Measurements from ENCODE around the gene VPS33B. TPM values are rescaled to one million over a fixed set of nuclear protein-coding genes. Genes with fewer than 3 reads are reported as not detected.

The VPS33B gene
- total RNA-seq, 4 donors from 2014 or later, result 6.7 to 12.6 (median 8.1) TPM

DNA sequence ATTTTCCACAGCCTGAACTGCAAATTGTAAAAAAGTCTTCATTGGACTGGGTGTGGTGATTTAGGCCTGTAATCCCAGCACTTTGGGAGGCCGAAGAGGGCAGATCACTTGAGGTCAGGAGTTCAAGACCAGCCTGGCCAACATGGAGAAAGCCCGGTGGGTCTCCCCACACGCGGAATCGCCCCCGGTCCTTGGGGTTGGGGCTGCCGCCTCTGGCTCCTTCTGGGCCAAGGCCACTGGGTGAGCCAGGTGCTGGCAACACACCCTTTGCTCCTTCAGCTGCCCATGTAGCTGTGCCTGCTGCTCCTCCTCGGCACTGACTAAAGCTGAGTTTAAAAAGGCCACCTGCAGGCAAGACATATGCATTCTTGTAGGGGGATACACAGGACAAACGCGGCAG is 9.4 kb upstream of the VPS33B start:
- no peak overlapping the region for H3K27ac ChIP-seq
- intact Hi-C loops (cut with DNase I; ENCODE audit: low total_unique reads), result no loop called here

DNA sequence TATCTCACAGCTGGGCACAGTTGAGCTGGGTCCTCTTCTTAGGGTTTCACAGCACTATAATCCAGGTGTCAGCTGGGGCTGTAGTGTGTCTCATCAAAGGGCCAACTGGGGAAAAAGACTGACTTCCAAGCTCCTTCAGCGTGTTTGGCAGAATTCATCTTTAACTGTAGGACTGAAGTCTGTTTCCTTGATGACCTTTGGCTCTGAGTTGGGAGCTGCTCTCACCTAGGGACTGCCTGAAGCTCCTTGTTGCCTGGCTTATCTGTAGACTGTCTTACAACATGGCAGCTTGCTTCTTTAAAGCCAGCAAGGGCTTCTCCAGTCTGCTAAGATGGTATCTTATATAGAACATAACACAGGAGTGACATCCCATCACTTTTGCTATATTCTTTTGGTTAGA is 5.3 kb upstream of the VPS33B start:
- no peaks in the 10 kb centered on the region for H3K27me3 ChIP-seq
- no peaks in the 10 kb centered on the region for H3K4me1 ChIP-seq
- DNase-seq, result no peak
- H3K36me3 ChIP-seq, result no peaks in the 10 kb centered on the region
- H3K9me3 ChIP-seq, result no peaks in the 10 kb centered on the region
- no peak overlapping the region for H3K27ac ChIP-seq
- TF ChIP-seq POLR2A (IDR thresholded peaks at IDR 0.05), result no peak
- TF ChIP-seq, protein P1, sequence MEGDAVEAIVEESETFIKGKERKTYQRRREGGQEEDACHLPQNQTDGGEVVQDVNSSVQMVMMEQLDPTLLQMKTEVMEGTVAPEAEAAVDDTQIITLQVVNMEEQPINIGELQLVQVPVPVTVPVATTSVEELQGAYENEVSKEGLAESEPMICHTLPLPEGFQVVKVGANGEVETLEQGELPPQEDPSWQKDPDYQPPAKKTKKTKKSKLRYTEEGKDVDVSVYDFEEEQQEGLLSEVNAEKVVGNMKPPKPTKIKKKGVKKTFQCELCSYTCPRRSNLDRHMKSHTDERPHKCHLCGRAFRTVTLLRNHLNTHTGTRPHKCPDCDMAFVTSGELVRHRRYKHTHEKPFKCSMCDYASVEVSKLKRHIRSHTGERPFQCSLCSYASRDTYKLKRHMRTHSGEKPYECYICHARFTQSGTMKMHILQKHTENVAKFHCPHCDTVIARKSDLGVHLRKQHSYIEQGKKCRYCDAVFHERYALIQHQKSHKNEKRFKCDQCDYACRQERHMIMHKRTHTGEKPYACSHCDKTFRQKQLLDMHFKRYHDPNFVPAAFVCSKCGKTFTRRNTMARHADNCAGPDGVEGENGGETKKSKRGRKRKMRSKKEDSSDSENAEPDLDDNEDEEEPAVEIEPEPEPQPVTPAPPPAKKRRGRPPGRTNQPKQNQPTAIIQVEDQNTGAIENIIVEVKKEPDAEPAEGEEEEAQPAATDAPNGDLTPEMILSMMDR (IDR thresholded peaks at IDR 0.05), result no peak
- no peak overlapping the region for H3K4me3 ChIP-seq
- intact Hi-C loops (cut with DNase I; ENCODE audit: low total_unique reads), result no loop called here

More for the DNA sequence above, 9.4 kb upstream of the VPS33B start:
- TF ChIP-seq, protein P1 (IDR thresholded peaks at IDR 0.05), result no peak
- no peak for TF ChIP-seq POLR2A (IDR thresholded peaks at IDR 0.05)
- Histone ChIP-seq H3K4me1 (no peaks in the 10 kb centered on the region), H3K36me3 (no peaks in the 10 kb centered on the region), H3K27me3 (no peaks in the 10 kb centered on the region), H3K9me3 (no peaks in the 10 kb centered on the region), H3K4me3 (no peak overlapping the region)
- DNase-seq, result no peak

DNA sequence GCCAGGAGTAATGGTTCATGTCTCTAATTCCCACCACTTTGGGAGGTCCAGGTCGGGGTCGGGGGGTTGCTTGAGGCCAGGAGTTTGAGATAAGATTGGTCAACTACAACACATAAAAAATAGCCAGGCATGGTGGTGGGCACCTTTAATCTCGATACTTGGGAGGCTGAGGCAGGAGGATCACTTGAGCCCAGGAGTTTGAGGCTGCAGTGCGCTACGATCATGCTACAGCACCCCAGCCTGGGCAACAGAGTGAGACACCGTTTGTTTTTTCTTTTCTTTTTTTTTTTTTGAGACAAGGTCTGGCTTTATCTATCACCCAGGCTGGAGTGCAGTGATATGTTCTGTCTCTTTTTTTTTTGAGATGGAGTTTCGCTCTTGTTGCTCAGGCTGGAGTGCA is 1.3 kb upstream of the VPS33B start:
- Histone ChIP-seq H3K4me1 (no peaks in the 10 kb centered on the region), H3K27ac (no peak overlapping the region), H3K9me3 (no peaks in the 10 kb centered on the region), H3K4me3 (no peak overlapping the region), H3K36me3 (no peaks in the 10 kb centered on the region), H3K27me3 (no peaks in the 10 kb centered on the region)
- intact Hi-C loops (cut with DNase I; ENCODE audit: low total_unique reads), result no loop called here
- DNase-seq, result no peak
- TF ChIP-seq, protein P1 (IDR thresholded peaks at IDR 0.05), result no peak
- no peak for TF ChIP-seq POLR2A (IDR thresholded peaks at IDR 0.05)

DNA sequence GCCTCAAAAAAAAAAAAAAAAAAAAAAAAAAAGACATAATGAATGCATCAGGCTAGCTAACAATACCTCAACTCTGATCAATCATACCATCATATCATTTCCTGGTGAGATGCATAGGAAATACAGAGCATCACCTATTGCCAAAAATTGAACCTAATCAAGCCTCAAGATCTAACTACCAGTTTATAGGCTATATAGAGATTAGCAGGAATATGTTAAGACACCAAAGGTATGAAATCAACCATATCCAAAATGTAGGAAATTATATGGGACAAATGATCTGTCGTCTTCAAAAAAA is 387 bp upstream of the VPS33B start:
- no peaks in the 10 kb centered on the region for H3K27me3 ChIP-seq
- H3K36me3 ChIP-seq, result no peaks in the 10 kb centered on the region
- H3K27ac ChIP-seq, result peak overlapping the region; percentile 54 to 64
- intact Hi-C loops (cut with DNase I; ENCODE audit: low total_unique reads), result no loop called here
- DNase-seq, result no peak
- TF ChIP-seq POLR2A (IDR thresholded peaks at IDR 0.05), result no peak
- TF ChIP-seq, protein P1 (IDR thresholded peaks at IDR 0.05), result no peak
- H3K4me3 ChIP-seq, result peak overlapping the region; percentile 65 to 88
- no peaks in the 10 kb centered on the region for H3K4me1 ChIP-seq
- no peaks in the 10 kb centered on the region for H3K9me3 ChIP-seq

DNA sequence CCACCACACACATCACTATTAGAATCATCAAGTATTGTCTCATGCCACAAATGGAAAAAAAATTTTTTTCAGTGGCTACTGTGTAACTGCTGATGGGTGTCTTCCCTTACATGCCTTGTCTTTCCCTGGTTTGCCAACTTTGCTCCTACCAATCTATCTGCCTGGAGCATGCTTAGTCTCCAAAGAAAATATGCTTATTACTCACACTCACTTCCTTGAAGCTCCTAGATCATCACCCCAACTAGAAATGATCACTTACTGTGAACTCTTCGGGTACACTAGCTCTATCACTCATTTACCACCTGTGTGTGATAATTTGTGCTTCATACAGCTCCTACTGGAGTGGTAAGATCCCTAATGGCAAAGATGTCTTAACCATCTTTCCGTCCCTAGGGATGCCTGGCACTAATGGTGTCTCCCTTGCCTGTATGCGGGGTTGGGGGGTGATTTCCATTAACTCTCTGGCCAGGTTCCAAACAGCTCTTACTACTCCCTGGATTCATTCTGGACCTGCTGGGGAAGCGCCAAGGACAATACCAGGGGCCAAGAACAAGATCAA is 799 bp downstream of the VPS33B start:
- no peaks in the 10 kb centered on the region for H3K4me1 ChIP-seq
- no peak for TF ChIP-seq POLR2A (IDR thresholded peaks at IDR 0.05)
- TF ChIP-seq, protein P1 (IDR thresholded peaks at IDR 0.05), result no peak
- H3K27me3 ChIP-seq, result no peaks in the 10 kb centered on the region
- intact Hi-C loops (cut with DNase I; ENCODE audit: low total_unique reads), result no loop called here
- H3K36me3 ChIP-seq, result no peaks in the 10 kb centered on the region
- peak overlapping the region; percentile 65 to 88 for H3K4me3 ChIP-seq
- H3K27ac ChIP-seq, result peak overlapping the region; percentile 54 to 64
- DNase-seq, result no peak
- no peaks in the 10 kb centered on the region for H3K9me3 ChIP-seq

All from uterus (tissue), 4 donors.